ENCODE measurements around the gene PLCB4.

The PLCB4 gene

GRCh38 chr20:9202420-9203080 is 133.7 kb downstream of the PLCB4 start:
- TF ChIP-seq CTCF (IDR thresholded peaks at IDR 0.05; ENCODE audit: low read depth, low read length, missing control alignments): no peak
- H3K4me3 ChIP-seq (replicated peaks; ENCODE audit: low read depth, low read length): no peak overlapping the region
- no peak for DNase-seq (ENCODE audit: extremely low read depth, low read depth)

DNA sequence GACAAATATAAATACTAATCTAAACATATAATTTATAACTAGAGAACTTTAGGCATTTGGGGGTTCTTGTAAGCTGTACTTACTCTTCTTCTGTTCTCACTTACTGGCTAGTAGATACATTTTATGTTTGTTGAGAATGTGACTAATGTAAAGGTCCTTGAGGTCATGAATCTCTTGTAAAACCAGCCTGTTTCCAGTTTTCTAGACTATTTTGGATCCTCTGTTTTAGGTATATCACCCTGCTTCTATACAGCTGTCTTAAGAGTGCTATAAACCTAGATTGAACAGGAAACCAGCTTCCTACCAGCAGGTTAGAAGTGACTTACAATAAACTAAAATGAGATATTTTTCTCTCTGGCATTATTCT is 134.2 kb downstream of the PLCB4 start:
- no peak for TF ChIP-seq CTCF (IDR thresholded peaks at IDR 0.05; ENCODE audit: low read depth, low read length, missing control alignments)
- DNase-seq (ENCODE audit: extremely low read depth, low read depth): no peak
- no peak overlapping the region for H3K4me3 ChIP-seq (replicated peaks; ENCODE audit: low read depth, low read length)

DNA sequence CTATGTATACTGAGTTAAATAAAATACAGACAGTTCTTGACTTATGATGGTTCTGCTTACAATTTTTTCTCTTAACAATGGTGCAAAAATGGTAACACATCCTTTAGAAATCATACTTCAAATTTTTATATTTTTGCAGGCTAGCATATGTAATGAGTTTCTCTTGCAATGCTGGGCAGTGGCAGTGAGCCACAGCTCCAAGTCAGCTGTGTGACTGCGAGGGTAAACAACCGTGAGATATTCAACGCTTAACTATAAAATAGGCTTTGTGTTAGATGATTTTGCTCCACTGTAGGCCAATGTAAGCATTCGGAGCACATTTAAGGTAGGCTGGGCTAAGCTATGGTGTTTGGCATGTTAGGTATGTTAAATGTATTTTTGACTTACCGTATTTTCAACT is 136.1 kb downstream of the PLCB4 start:
- no peak for TF ChIP-seq CTCF (IDR thresholded peaks at IDR 0.05; ENCODE audit: low read depth, low read length, missing control alignments)
- DNase-seq (ENCODE audit: extremely low read depth, low read depth): no peak
- no peak overlapping the region for H3K4me3 ChIP-seq (replicated peaks; ENCODE audit: low read depth, low read length)

DNA sequence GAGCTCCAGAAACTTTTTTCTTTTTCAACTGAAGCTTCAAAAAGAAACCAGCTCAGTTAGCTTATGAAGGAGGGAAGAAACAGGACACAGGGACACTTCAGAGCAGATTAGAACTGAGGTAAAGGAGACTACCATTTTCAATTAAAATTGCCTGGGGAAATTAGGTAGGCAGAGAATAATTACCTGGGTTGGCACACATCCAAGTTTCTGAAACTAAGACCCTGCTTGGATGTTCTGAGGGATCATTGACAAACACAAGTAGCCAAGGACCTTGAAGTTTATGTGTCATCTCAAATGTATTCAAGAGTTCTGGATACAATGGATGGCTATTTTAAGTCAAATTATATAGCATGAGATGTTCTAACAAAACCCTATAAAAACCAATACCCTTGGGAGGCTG is 137.6 kb downstream of the PLCB4 start:
- H3K4me3 ChIP-seq (replicated peaks; ENCODE audit: low read depth, low read length): no peak overlapping the region
- TF ChIP-seq CTCF (IDR thresholded peaks at IDR 0.05; ENCODE audit: low read depth, low read length, missing control alignments): no peak
- DNase-seq (ENCODE audit: extremely low read depth, low read depth): no peak

DNA sequence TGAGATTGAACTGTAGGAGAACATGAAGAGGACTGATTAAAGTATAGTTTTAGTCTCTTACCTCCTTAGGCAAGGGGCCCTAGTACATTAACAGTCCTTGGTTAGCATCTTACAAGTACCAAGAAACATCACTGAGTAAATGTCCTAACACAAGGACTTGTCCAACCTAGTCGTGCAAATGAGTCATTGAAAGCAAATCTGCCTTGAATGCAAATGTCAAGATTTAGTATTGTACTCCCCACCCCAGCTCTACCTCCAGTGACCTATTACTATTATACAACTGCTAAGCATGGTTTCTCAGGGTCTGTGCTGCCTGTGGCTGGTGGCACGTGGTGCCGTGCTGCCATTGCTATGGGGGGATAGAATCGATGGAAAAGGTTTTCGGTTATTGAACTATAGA is 138.4 kb downstream of the PLCB4 start:
- DNase-seq (ENCODE audit: extremely low read depth, low read depth): no peak
- no peak for TF ChIP-seq CTCF (IDR thresholded peaks at IDR 0.05; ENCODE audit: low read depth, low read length, missing control alignments)
- H3K4me3 ChIP-seq (replicated peaks; ENCODE audit: low read depth, low read length): no peak overlapping the region

DNA sequence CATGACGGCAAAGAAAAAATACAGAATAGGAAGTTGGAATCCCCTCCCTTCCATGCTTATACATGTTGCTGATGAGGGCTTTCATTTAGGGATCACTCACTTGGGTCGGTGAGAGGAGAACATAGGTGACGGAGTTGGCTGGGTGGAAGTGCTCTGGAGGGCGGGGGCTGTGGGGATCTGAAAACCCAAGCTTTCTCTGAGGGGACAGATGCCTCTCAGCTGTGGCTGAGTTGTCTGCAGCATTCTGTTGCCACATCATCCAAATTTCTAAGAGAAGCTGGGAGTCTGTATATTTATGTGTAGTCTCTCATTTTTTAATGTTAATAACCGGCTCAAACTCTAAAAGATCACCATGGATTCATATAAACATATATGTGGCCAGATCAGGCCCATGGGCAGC is 141.5 kb downstream of the PLCB4 start:
- DNase-seq (ENCODE audit: extremely low read depth, low read depth): no peak
- H3K4me3 ChIP-seq (replicated peaks; ENCODE audit: low read depth, low read length): no peak overlapping the region
- no peak for TF ChIP-seq CTCF (IDR thresholded peaks at IDR 0.05; ENCODE audit: low read depth, low read length, missing control alignments)

All from HFF-Myc (cell line).